KOPT-K1 (cell line): ENCODE results near the gene C6orf62.

Source experiments
- H3K27ac ChIP-seq: fragments of 200-600 bp; sonication (generic); 2 replicates; pipeline ENCODE4 v1.5.1; 2016; ENCODE audit warnings: antibody characterized with exemption, mild to moderate bottlenecking, low read depth, low read length; ENCODE audit not compliant: poor library complexity, severe bottlenecking
- H3K36me3 ChIP-seq: fragments of 200-600 bp; sonication (generic); 2 replicates; pipeline ENCODE4 v1.5.1; 2017; ENCODE audit warnings: antibody characterized with exemption, mild to moderate bottlenecking, low read length, moderate library complexity; ENCODE audit not compliant: insufficient read depth
- H3K9me3 ChIP-seq: fragments of 200-600 bp; sonication (generic); 2 replicates; pipeline ENCODE4 v1.5.1; 2017; ENCODE audit warnings: antibody characterized with exemption, low read length, mild to moderate bottlenecking; ENCODE audit not compliant: insufficient read depth, poor library complexity, severe bottlenecking

C6orf62 gene

DNA sequence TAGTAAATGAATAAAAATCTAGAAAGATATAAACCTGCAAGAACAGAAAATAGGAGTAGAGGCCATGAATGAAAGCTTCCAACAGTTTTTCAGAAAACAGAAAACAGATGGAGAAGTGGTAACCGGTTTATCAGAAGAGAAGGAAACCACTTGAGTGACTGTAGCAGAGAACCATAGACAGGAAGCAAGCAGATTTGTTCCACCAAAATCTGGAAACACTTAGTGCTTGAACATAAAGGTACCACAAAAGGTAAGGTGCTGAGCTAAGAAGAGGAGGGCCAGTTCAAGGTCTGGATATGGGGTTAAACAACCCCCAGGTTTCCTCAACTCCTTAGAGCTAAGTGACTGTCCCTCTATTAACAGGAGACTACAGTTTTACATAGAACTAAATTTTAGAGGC is 63.7 kb downstream of the C6orf62 start:
- Histone ChIP-seq H3K9me3 (no peaks in the 10 kb centered on the region), H3K36me3 (peaks cover 92% of the 10 kb centered on the region), H3K27ac (no peak overlapping the region)
